Right cardiac atrium (tissue), 5 donors: ENCODE measurements around the gene IL4I1. TPM values are rescaled to one million over a fixed set of nuclear protein-coding genes. Genes with fewer than 3 reads are reported as not detected.
A peak's percentile ranks its signal among the peaks of the same experiment; 100 is the strongest.

Experiments used
- ATAC-seq, 2 donors: fragments of 200-7000 bp; cut with Tn5 transposase; one replicate each; pipeline versions ENCODE4 v1.8.0 to v1.9.1; 2020; ENCODE audit warnings: moderate library complexity in 2 of 2, mild to moderate bottlenecking in 1 of 2
- DNase-seq, 3 donors: peaks; one replicate each; pipeline ENCODE4 v3.0.0-alpha.2; 2020
- H3K27ac ChIP-seq: one replicate; pipeline ENCODE4 v1.5.1; 2013; ENCODE audit warnings: mild to moderate bottlenecking, low read length, control low read depth, moderate library complexity
- H3K27me3 ChIP-seq: one replicate; pipeline ENCODE4 v1.6.1; 2013; ENCODE audit not compliant: control insufficient read depth, insufficient read depth
- H3K4me1 ChIP-seq: one replicate; pipeline ENCODE4 v1.6.1; 2013; ENCODE audit warnings: low read length; ENCODE audit not compliant: control insufficient read depth, insufficient read depth
- H3K4me3 ChIP-seq: one replicate; pipeline ENCODE4 v1.5.1; 2013; ENCODE audit warnings: low read length, control low read depth
- H3K9me3 ChIP-seq: one replicate; pipeline ENCODE4 v1.6.1; 2013; ENCODE audit warnings: low read length; ENCODE audit not compliant: control insufficient read depth
- WGBS: extraction: QIAGEN DNeasy Blood & Tissue Kit; methylation state at CpG from one replicate; pipeline ENCODE4 v1.1.7; 2013; 5-methylcytosine and 5-hydroxymethylcytosine counted together
- intact Hi-C, 4 donors: fragments of 100-400 bp; cut with DNase I; formaldehyde crosslinking; loops; one replicate each; pipeline versions ENCODE4 v1.11.0 to v1.14.0; 2022 to 2023
- polyA plus RNA-seq: library from polyadenylated mRNA; stranded (reverse); fragments of 200-250 nt; gene quantifications from one replicate; pipeline ENCODE4 v1.2.3, GENCODE V29; 2013
- total RNA-seq, 4 donors: library from RNA; stranded (reverse); fragmentation: NEBNext Ultra II Directional; extraction: Animal tissue kit (Norgen Biotek cat#: 25700); gene quantifications; one replicate each; pipeline ENCODE4 v1.2.1, GENCODE V29; 2021
- donor health status: healthy with polysubstance abuse.
- donor health status: DM: no; HTN: yes; CAD: no.
- donor health status: DM: no; HTN: no; CAD: no.
- donor health status: DM: no; HTN: yes; CAD: no; lungs with severe emphysema.
- donor health status: DM: yes; HTN: yes; CAD: no.

Gene IL4I1
- total and polyA plus RNA-seq, 5 donors, result 0.24 to 0.92 (median 0.45) TPM; not detected in 1

DNA sequence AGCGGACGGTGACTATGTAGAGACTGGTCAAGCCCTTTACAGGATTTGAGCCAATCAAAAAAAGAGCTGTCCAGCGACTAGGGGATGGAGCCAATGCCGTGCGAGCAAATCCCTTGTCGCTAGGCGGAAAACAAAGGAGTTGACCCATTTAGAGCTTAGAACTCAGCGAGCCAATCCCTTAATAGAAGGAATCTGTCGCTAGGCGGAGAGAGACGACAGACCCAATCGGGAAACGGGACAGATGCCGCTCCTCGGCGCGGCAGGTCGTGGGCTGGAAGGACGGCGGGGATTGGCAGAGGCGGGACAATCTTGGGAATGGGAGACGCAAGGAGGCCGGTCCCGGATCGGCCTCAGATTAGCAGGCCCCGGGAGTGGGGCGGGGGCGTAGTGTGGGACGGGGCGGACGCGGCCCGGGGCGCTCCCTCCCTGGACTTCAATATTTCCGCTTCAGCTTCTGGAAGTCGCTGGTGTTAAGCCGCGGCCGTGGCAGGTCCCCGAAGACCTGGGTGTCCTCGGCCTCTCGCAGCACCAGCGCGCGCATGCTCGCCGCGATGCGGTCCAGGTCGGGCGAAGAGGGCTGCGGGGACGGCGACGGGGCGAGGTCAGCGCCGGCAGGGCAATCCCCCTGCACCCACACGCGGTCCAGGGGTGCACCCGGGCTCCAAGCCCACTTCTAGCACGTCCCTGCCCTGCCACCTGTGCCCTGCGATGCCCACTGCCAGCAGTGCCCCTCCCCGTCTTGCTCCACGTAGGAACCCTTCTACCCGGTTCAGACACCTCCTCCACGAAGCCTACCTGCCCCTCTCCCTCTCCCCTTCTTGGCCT, 27.0 kb downstream of the IL4I1 start:
- Histone ChIP-seq H3K27ac (peak overlapping the region; percentile 86), H3K4me1 (peaks cover 4% of the 10 kb centered on the region), H3K4me3 (peak overlapping the region; percentile 32), H3K27me3 (no peaks in the 10 kb centered on the region), H3K9me3 (no peaks in the 10 kb centered on the region)
- WGBS, result under 1% methylated on average over 67 of the region's 67 CpGs
- ATAC-seq, result peak; percentile 84 to 86
- intact Hi-C loops, result loop anchor here in 3 of 4 donors (5.0 to 10.0 kb wide), 2 partner anchors 52 to 55 kb away; partner anchors contain the start of genes MED25 (in 3 of the 3) and FUZ (in 2 of the 3)
- peak; percentile 94 to 98 (median 98) for DNase-seq

DNA sequence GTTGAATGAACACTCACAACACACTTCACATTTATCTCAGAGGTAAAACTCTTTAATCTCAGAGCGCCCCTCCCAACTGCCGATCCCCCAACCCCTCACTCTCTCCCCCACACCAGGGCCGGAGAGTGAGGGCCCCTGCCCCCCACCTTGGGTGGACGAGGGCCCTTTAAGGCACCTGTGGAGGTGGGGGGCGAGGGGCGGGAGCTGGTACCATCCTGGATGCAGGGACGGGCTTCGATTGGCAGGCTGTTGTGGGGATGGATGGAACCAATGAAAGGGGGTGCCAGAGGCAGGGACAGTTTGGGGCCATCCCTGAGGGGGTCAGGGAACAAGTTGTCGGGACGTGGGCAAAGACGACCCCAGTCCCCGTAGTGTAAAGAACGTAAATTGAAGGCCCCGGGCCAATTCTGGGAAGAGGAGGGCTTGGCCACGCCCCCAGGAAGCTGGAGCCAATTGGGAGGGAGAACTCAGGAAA, 27.6 kb downstream of the IL4I1 start:
- WGBS, result under 1% methylated on average over 15 of the region's 15 CpGs
- Histone ChIP-seq H3K27ac (peak overlapping the region; percentile 69), H3K27me3 (no peaks in the 10 kb centered on the region), H3K9me3 (no peaks in the 10 kb centered on the region), H3K4me1 (peaks cover 4% of the 10 kb centered on the region), H3K4me3 (peak overlapping the region; percentile 15)
- peak; percentile 4 to 8 for ATAC-seq
- intact Hi-C loops, result loop anchor here in 3 of 4 donors (5.0 to 10.0 kb wide), 2 partner anchors 52 to 54 kb away; partner anchors contain the start of genes MED25 (in 3 of the 3) and FUZ (in 2 of the 3)
- no peak for DNase-seq

DNA sequence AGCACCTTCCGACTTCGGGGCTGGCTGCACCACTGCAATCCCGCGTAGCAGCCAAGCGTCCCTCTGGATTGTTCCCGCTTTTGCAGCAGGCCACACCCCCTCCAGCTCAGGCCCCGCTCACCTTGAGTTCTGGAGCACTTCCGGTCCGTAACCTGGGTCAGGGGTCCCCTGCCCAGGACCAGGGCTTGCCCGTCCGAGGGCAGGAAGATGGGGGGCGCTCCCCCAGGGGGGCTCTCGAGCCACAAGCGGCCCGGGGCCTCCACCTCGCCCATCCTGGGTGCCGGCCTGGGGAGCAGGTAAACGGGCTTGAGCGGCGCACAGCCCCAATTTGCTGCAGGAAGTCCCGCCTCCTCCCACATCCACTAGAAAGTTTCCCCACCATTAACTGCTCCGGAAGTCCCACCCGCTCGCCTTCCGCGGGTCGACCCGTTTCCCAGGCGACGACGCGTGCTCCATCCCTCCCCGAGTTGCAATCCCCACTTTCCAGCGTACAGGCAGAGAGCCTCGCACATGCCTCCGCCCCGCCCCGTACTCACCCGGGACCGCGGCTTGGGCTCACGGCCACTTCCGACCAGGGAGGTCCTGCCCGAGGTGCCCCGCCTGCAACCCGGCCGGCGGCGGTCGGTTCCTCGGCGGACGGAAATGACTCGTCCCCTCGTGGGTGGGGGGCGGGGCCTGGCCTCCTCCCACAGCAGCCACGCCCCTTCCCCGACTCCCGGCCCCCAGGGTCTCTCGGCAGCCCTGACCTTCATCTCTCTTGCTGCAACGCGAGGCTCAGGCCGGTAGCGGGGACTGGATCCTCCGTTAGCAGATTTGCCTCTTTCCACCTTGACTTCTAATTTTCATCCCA, 29.5 kb downstream of the IL4I1 start, which contains the start of gene PNKP:
Gene PNKP, minus strand, starts transcription at position 644 of the 850 bp plus-strand sequence. Its CDS starts 372 bp downstream, at position 272.
- no peaks in the 10 kb centered on the region for H3K9me3 ChIP-seq
- H3K27ac ChIP-seq, result peak within 1 kb of the TSS; percentile 48
- WGBS, result under 1% methylated on average over 65 of the region's 65 CpGs
- intact Hi-C loops, result loop anchor here in 3 of 4 donors (5.0 to 10.0 kb wide), 2 partner anchors 50 to 52 kb away; partner anchors contain the start of genes MED25 (in 3 of the 3) and FUZ (in 2 of the 3)
- H3K4me3 ChIP-seq, result peak within 1 kb of the TSS; percentile 70
- DNase-seq, result peak; percentile 95 to 97 (median 96)
- no peaks in the 10 kb centered on the region for H3K27me3 ChIP-seq
- peaks cover 4% of the 10 kb centered on the region for H3K4me1 ChIP-seq
- ATAC-seq, result peak; percentile 64 to 69

DNA sequence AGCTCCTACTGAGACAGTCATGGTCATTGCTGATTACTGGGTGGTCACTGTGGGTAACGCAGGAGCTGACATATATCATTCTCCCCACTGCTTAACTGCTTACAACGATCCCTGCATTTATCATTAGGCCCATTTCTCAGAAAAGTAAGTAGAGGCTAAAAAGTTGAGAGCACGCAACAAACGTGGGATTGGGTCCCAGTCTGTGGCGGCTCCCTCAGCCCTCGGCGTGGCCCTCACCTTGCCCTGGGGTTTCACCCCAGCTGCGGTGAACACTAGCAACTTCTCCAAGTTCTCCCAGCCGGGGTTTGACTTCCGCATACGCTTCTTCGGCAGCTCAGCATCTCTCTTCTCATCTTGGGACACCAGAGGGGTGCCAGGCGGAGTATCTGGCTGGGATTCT, 31.8 kb downstream of the IL4I1 start:
- intact Hi-C loops, result loop anchor here in 3 of 4 donors (5.0 to 10.0 kb wide), 2 partner anchors 48 to 50 kb away; partner anchors contain the start of genes MED25 (in 3 of the 3) and FUZ (in 2 of the 3)
- no peak overlapping the region for H3K4me3 ChIP-seq
- H3K9me3 ChIP-seq, result no peaks in the 10 kb centered on the region
- 89% methylated on average over 13 of the region's 13 CpGs for WGBS
- ATAC-seq (no peak), DNase-seq (peak in 1 of 3 donors; percentile 12)
- H3K27me3 ChIP-seq, result no peaks in the 10 kb centered on the region
- H3K27ac ChIP-seq, result no peak overlapping the region
- peaks cover 2% of the 10 kb centered on the region for H3K4me1 ChIP-seq

DNA sequence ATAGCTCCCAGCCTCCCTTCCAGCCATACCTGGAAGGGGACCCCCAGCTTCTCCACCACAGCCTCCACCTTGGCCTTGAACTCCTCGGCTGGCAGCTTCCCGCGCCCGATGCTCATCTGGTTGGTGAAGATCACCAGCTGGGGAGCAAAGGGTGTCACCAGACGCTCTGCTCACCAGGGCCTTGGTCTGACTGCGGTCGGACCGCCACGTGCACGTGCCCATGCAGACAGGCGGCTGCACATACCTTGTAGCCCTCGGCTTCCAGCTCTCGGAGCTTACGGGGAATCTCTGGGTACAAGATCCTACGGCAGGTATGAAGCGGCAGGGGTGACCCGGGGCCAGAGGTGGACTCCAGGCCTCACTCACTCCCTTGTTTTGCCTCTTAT, 32.8 kb downstream of the IL4I1 start:
- intact Hi-C loops, result loop anchor here in 2 of 4 donors (10.0 kb wide), 1 partner anchor 49 kb away; the partner anchor contains the start of genes FUZ (in 2 of the 2) and MED25 (in 2 of the 2)
- Histone ChIP-seq H3K9me3 (no peaks in the 10 kb centered on the region), H3K27me3 (no peaks in the 10 kb centered on the region), H3K27ac (no peak overlapping the region), H3K4me1 (peaks cover 2% of the 10 kb centered on the region), H3K4me3 (no peak overlapping the region)
- no peak for ATAC-seq
- DNase-seq, result peak; percentile 23 to 62 (median 54)
- 91% methylated on average over 17 of the region's 17 CpGs for WGBS

DNA sequence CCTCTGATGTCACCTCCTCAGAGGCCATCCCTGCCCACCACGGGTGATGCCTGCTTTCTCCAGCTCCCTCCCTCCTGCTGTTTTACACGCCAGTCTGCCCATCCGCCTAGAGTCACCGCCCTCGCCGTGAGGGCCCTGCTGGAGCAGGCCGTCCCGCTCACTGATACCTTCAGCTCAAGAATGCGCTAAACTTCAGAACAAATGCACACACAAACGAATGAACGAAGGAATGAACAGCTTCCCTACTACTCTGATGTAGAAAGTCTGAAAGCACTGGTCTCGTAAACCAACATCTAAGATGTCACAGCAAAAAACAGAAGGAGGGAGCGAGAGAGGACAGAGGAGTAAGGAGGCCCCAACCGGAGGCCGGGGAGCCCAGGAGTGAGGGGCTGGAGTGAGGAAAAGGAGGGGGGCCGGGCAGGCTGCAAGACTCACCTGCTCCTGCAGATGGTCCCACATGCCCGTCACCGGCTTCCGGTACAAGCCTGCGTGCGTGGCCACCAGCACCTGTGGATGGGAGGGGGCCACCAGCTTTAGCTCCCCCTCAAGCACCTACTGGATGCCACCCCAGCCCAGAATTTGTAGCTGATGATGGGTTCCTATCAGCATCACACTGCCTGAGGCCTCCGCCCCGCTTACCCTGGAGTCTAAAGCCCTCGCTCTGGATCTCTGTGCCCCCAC, 33.3 kb downstream of the IL4I1 start:
- Histone ChIP-seq H3K27me3 (no peaks in the 10 kb centered on the region), H3K4me3 (no peak overlapping the region), H3K4me1 (peaks cover 2% of the 10 kb centered on the region), H3K27ac (no peak overlapping the region), H3K9me3 (no peaks in the 10 kb centered on the region)
- ATAC-seq, result no peak
- 93% methylated on average over 24 of the region's 24 CpGs for WGBS
- intact Hi-C loops, result loop anchor here in 2 of 4 donors (10.0 kb wide), 1 partner anchor 49 kb away; the partner anchor contains the start of genes FUZ (in 2 of the 2) and MED25 (in 2 of the 2)
- peak in 2 of 3 donors; percentile 22 to 40 for DNase-seq

DNA sequence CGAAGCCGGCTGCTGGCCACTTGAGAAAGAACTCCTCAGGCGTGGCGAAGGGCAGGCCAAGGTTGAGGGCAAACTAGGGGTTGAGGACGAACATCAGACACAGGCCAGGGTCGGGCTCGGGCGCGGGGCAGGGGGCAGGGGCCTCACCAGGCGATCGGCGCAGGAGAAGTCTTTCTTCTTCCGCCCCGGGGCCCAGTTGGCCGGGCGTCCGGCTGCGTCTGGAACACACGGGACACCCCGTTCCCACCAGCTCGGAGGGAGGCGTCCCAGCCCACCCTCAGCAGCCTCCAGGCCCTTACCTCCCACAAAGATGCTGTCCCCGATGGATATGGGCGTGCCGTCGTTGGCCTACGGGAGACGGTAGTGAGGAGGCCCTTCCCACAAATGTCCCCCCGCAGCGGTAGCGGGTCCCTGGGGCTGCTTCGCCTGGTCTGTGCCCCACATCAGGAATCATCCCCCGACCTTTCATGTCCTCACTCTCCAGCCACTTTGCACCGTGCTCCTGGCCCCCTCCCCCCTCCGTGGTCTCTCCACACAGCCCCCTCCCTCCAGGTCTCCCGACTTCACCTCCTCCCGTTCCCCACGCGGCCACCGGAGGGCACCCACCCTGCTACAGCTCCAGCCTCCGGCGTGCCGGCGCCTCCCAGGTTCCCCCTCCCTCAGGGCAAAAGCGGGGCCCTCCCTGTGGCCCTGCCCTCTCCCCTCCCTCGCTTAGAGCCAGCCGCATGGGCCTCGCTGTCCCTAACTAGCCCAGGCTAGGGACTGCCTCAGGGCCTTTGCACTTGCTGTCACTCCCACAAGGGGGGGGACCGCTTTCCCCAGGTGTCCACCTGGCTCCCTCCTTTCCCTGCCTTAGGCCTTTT, 34.1 kb downstream of the IL4I1 start:
- DNase-seq (peak; percentile 27 to 77 (median 70)), ATAC-seq (no peak)
- Histone ChIP-seq H3K27ac (no peak overlapping the region), H3K9me3 (no peaks in the 10 kb centered on the region), H3K4me1 (peaks cover 2% of the 10 kb centered on the region), H3K27me3 (no peaks in the 10 kb centered on the region), H3K4me3 (no peak overlapping the region)
- WGBS, result 76% methylated on average over 49 of the region's 49 CpGs
- intact Hi-C loops, result loop anchor here in 2 of 4 donors (10.0 kb wide), 1 partner anchor 48 kb away; the partner anchor contains the start of genes FUZ (in 2 of the 2) and MED25 (in 2 of the 2)

DNA sequence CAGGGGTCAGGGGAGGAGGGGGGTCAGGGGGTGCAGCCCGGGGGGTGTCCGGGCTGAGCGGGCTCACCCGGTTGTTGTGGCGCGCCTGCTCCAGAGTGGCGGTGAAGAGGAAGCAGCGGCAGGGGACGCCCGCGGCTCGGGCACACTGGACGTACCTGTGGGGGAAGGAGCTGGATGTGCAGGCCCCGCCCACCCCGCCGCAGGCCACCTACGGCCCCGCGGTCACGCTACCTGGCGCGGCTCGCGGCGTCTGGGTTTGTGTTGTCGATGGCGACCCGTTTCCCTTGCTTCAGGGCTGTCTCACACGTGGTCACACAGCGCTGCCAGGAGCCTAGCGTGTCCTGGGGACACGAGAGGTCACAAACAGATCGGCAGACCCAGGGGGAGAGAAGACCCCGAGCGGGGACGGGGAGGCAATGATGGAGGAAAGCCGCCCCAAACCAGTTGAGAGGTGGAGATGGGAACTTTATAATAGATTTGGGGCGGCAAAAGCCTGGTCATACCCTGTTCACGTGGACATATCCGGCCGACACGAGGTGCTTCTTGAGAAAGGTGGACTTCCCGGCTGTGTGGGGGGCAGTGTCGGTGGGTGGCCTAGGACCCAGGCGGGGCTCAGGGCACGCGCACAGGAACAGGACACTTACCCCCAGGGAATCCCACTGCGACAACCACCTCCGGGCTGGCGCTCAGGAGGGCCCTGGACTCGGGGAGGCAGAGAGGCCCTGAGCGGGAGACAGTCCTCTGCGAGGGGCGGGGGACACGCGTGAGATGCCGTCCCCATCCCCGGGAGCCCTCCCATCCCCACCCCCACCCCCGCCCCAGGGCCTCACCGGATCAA, 34.9 kb downstream of the IL4I1 start:
- no peaks in the 10 kb centered on the region for H3K27me3 ChIP-seq
- H3K4me3 ChIP-seq, result no peak overlapping the region
- no peak overlapping the region for H3K27ac ChIP-seq
- DNase-seq, result peak; percentile 14 to 73 (median 69)
- intact Hi-C loops, result loop anchor here in 2 of 4 donors (10.0 kb wide), 1 partner anchor 47 kb away; the partner anchor contains the start of genes FUZ (in 2 of the 2) and MED25 (in 2 of the 2)
- WGBS, result 85% methylated on average over 60 of the region's 60 CpGs
- ATAC-seq, result no peak
- H3K9me3 ChIP-seq, result no peaks in the 10 kb centered on the region
- H3K4me1 ChIP-seq, result peaks cover 2% of the 10 kb centered on the region
